Body of pancreas (tissue), 4 donors: ENCODE results near the gene CAMK4. TPM values are rescaled to one million over a fixed set of nuclear protein-coding genes. Genes with fewer than 3 reads are reported as not detected.

Source experiments
- ATAC-seq: fragments of 150-250 bp; one replicate; pipeline ENCODE4 v1.9.1; 2016
- DNase-seq, 4 donors: peaks; one replicate each; pipeline ENCODE4 v3.0.0-alpha.2; 2019
- H3K27ac ChIP-seq, 4 donors: fragments of 200-600 bp; sonication (generic); 1 replicate in 3 of 4; 2 replicates in 1 of 4; pipeline versions ENCODE4 v1.5.1 to v1.6.1; 2016 to 2019; ENCODE audit warnings: mild to moderate bottlenecking in 1 of 4, mixed read lengths in 1 of 4, moderate library complexity in 1 of 4
- H3K27me3 ChIP-seq, 2 donors: fragments of 200-600 bp; sonication (generic); one replicate each; pipeline ENCODE4 v1.6.0; 2016; ENCODE audit warnings: mild to moderate bottlenecking in 1 of 2
- H3K36me3 ChIP-seq, 2 donors: fragments of 200-600 bp; sonication (generic); replicated peaks in 1 of 2; 2 replicates each; pipeline ENCODE4 v1.5.1; 2016; ENCODE audit warnings: low read depth in 2 of 2; ENCODE audit not compliant: insufficient read depth in 1 of 2
- H3K4me1 ChIP-seq: fragments of 200-600 bp; sonication (generic); one replicate; pipeline ENCODE4 v1.6.0; 2016
- H3K4me3 ChIP-seq, 2 donors: fragments of 200-600 bp; sonication (generic); 1 replicate in 1 of 2; 2 replicates in 1 of 2; pipeline ENCODE4 v1.5.1; 2016 to 2019
- H3K9me3 ChIP-seq, 3 donors: fragments of 200-600 bp; sonication (generic); 1 replicate in 2 of 3; 2 replicates in 1 of 3; pipeline ENCODE4 v1.5.1; 2016
- CTCF ChIP-seq, 7 experiments: fragments of 450-650 bp in 4 of 7; fragments of 200-600 bp in 3 of 7; sonication (generic) in 3 of 7; IDR thresholded peaks; one replicate each; pipeline ENCODE4 v1.5.1; 2016 to 2019; ENCODE audit warnings: antibody characterized with exemption in 7 of 7
- POLR2A ChIP-seq, 3 donors: fragments of 450-650 bp; IDR thresholded peaks; one replicate each; pipeline ENCODE4 v1.6.1; 2016; ENCODE audit warnings: antibody characterized with exemption in 3 of 3, mild to moderate bottlenecking in 2 of 3
- WGBS, 2 donors: methylation state at CpG; one replicate each; pipeline ENCODE4 v1.1.5; 2017; 5-methylcytosine and 5-hydroxymethylcytosine counted together
- intact Hi-C: fragments of 100-400 bp; cut with DNase I; formaldehyde crosslinking; loops from one replicate; pipeline ENCODE4 v1.15.1; 2023
- total RNA-seq, 2 donors: library from RNA; depleted of rRNA; stranded (reverse); fragments of >200 nt; gene quantifications; one replicate each; pipeline ENCODE4 v1.1.0, GENCODE V29; 2016

Gene CAMK4
- total RNA-seq, 2 donors from 2014 or later = 0.78 TPM; not detected in 1

- no peak for ATAC-seq
- H3K27me3 ChIP-seq = no peaks in the 10 kb centered on the region
- DNase-seq = no peak
- WGBS, 2 donors = 57 to 59% methylated on average over 1 of the region's 1 CpG
- no peaks in the 10 kb centered on the region for H3K36me3 ChIP-seq
- no peaks in the 10 kb centered on the region for H3K4me1 ChIP-seq
- no peaks in the 10 kb centered on the region for H3K9me3 ChIP-seq
- intact Hi-C loops = no loop called here
- TF ChIP-seq POLR2A (IDR thresholded peaks at IDR 0.05) = no peak
- no peak for TF ChIP-seq CTCF (IDR thresholded peaks at IDR 0.05)
- H3K4me3 ChIP-seq = no peak overlapping the region
- H3K27ac ChIP-seq = no peak overlapping the region
Measured at GRCh38 chr5:111246459-111246858, 22.3 kb downstream of the CAMK4 start.

GRCh38 chr5:111248571-111248970, 24.4 kb downstream of the CAMK4 start:
- DNase-seq = no peak
- H3K27ac ChIP-seq = no peak overlapping the region
- H3K9me3 ChIP-seq = no peaks in the 10 kb centered on the region
- H3K36me3 ChIP-seq = no peaks in the 10 kb centered on the region
- no peaks in the 10 kb centered on the region for H3K27me3 ChIP-seq
- TF ChIP-seq CTCF (IDR thresholded peaks at IDR 0.05) (no peak), POLR2A (IDR thresholded peaks at IDR 0.05) (no peak)
- WGBS, 2 donors = 78 to 92% methylated on average over 3 of the region's 3 CpGs
- H3K4me3 ChIP-seq = no peak overlapping the region
- H3K4me1 ChIP-seq = no peaks in the 10 kb centered on the region
- intact Hi-C loops = no loop called here
- ATAC-seq = no peak

- Histone ChIP-seq H3K4me1 (no peaks in the 10 kb centered on the region), H3K4me3 (no peak overlapping the region), H3K36me3 (no peaks in the 10 kb centered on the region), H3K9me3 (no peaks in the 10 kb centered on the region), H3K27me3 (no peaks in the 10 kb centered on the region), H3K27ac (no peak overlapping the region)
- no peak for TF ChIP-seq POLR2A (IDR thresholded peaks at IDR 0.05)
- no peak for TF ChIP-seq CTCF (IDR thresholded peaks at IDR 0.05)
- DNase-seq (no peak), ATAC-seq (no peak)
- WGBS, 2 donors = 69 to 73% methylated on average over 6 of the region's 6 CpGs
- intact Hi-C loops = no loop called here
Measured at GRCh38 chr5:111251921-111252320, 27.7 kb downstream of the CAMK4 start.

- ATAC-seq = no peak
- no peaks in the 10 kb centered on the region for H3K27me3 ChIP-seq
- no peak overlapping the region for H3K4me3 ChIP-seq
- H3K9me3 ChIP-seq = no peaks in the 10 kb centered on the region
- DNase-seq = no peak
- WGBS, 2 donors = 44 to 58% methylated on average over 5 of the region's 5 CpGs
- no peak overlapping the region for H3K27ac ChIP-seq
- TF ChIP-seq CTCF (IDR thresholded peaks at IDR 0.05) = no peak
- no peak for TF ChIP-seq POLR2A (IDR thresholded peaks at IDR 0.05)
- intact Hi-C loops = no loop called here
- H3K36me3 ChIP-seq = no peaks in the 10 kb centered on the region
- no peaks in the 10 kb centered on the region for H3K4me1 ChIP-seq
Measured at GRCh38 chr5:111252799-111253545, 28.8 kb downstream of the CAMK4 start.

GRCh38 chr5:111254613-111255012, 30.4 kb downstream of the CAMK4 start:
- TF ChIP-seq CTCF (IDR thresholded peaks at IDR 0.05) = no peak
- TF ChIP-seq POLR2A (IDR thresholded peaks at IDR 0.05) = no peak
- intact Hi-C loops = no loop called here
- no peak for ATAC-seq

More at GRCh38 chr5:111254613-111255012, 30.4 kb downstream of the CAMK4 start:
- DNase-seq = no peak
- H3K36me3 ChIP-seq = no peaks in the 10 kb centered on the region
- H3K9me3 ChIP-seq = no peaks in the 10 kb centered on the region
- H3K4me1 ChIP-seq = no peaks in the 10 kb centered on the region
- H3K4me3 ChIP-seq = no peak overlapping the region
- WGBS, 2 donors = 66 to 76% methylated on average over 3 of the region's 3 CpGs
- no peak overlapping the region for H3K27ac ChIP-seq
- no peaks in the 10 kb centered on the region for H3K27me3 ChIP-seq
